HG02763 (cell line): ENCODE results near the gene CBS.
"Not testable (repeated sequence)": the region's sequence is repeated elsewhere in the genome, so short reads cannot be mapped to it uniquely, and the experiment has no call there.

Source experiments
- ATAC-seq: cut with Tn5 transposase; IDR thresholded peaks from one replicate; pipeline ENCODE4 v1.9.1; 2021; ENCODE audit warnings: mild to moderate bottlenecking, moderate library complexity; ENCODE audit not compliant: unreplicated experiment

Gene CBS

GRCh38 chr21:43069682-43070081 is 6.0 kb downstream of the CBS start:
- not testable (repeated sequence) for ATAC-seq

GRCh38 chr21:43068065-43068464 is 7.6 kb downstream of the CBS start:
- not testable (repeated sequence) for ATAC-seq

GRCh38 chr21:43066690-43067089 is 8.9 kb downstream of the CBS start:
- not testable (repeated sequence) for ATAC-seq

- ATAC-seq: not testable (repeated sequence)
These were observed 9.6 kb downstream of the CBS start for GRCh38 chr21:43065991-43066390.

- not testable (repeated sequence) for ATAC-seq
These were observed 11.2 kb downstream of the CBS start for GRCh38 chr21:43064265-43064917.

- ATAC-seq: not testable (repeated sequence)
These were observed 12.5 kb downstream of the CBS start for GRCh38 chr21:43062955-43063664.

GRCh38 chr21:43053112-43053511 is 22.5 kb downstream of the CBS start:
- not testable (repeated sequence) for ATAC-seq

- ATAC-seq: not testable (repeated sequence)
These were observed 29.5 kb downstream of the CBS start for GRCh38 chr21:43045876-43046821.

GRCh38 chr21:43045165-43045875 is 30.3 kb downstream of the CBS start:
- ATAC-seq: not testable (repeated sequence)

- ATAC-seq: not testable (repeated sequence)
These were observed 31.1 kb downstream of the CBS start for GRCh38 chr21:43044547-43044946.

- not testable (repeated sequence) for ATAC-seq
These were observed 32.3 kb downstream of the CBS start for GRCh38 chr21:43043291-43043690.

GRCh38 chr21:43042169-43042568 is 33.5 kb downstream of the CBS start:
- not testable (repeated sequence) for ATAC-seq

- ATAC-seq: not testable (repeated sequence)
These were observed 37.0 kb downstream of the CBS start for GRCh38 chr21:43038659-43039044.

GRCh38 chr21:43037918-43038658 is 37.5 kb downstream of the CBS start:
- ATAC-seq: not testable (repeated sequence)

- ATAC-seq: not testable (repeated sequence)
These were observed 38.7 kb downstream of the CBS start for GRCh38 chr21:43036889-43037288.

- no peak for ATAC-seq
These were observed 40.8 kb downstream of the CBS start for GRCh38 chr21:43034826-43035225.

- no peak for ATAC-seq
These were observed 41.5 kb downstream of the CBS start for GRCh38 chr21:43034101-43034500.

- no peak for ATAC-seq
These were observed 44.5 kb downstream of the CBS start for GRCh38 chr21:43031121-43031619.

GRCh38 chr21:43029785-43030184 is 45.9 kb downstream of the CBS start:
- no peak for ATAC-seq
